GM21576 (cell line): ENCODE measurements around the gene ST6GAL1.

Experiments
- ATAC-seq: cut with Tn5 transposase; IDR thresholded peaks from one replicate; pipeline ENCODE4 v1.9.1; 2021; ENCODE audit warnings: mild to moderate bottlenecking, moderate library complexity; ENCODE audit not compliant: unreplicated experiment

Gene ST6GAL1

DNA sequence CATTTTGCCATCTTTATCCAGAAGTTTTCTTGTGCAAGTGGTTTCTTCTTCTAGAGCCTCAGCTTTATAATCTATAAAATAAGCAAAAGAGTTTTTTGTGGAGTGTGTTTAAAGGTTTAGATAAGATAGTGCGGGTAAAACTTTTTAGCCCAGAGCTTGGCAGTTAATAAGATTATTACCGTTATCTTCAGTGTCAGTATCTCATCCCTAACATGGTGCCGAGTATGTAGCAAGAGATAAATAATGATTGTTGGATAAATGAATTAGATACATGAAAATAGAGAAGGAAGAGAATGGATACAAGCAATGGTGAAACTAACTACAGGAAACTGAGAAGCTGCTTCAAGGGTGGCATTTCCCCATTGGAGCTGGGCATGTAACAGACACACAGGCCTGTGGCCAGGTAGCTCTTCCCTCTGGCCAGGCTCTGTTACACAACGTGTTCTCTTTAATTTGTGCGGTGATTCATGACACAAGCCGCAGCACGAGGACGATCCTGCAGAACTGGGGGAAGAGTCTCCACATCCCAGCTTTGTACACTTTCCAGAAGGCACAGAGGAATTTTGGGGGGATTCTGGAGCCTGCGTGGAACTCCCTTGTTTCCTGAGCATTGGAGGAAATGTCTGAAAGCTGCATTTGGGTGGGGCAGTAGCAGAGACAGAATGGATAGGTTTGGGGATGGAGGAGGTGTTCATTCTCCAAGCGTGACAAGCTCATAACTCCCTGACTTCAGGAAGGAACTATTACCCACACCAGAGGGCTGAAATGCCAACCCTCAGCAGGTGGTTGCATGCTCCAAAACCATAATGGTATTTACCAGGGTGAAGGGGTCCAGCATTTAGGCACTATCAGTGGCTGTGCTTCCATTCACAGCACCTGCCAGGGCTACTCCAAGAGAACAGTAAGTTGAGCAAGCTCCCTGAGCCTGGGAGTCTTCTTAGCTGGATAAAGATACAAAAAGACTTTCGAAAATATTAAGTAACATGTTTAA lies 14.2 kb upstream of the ST6GAL1 start:
- ATAC-seq, result no peak

GRCh38 chr3:186917512-186918312 lies 12.6 kb upstream of the ST6GAL1 start:
- no peak for ATAC-seq

GRCh38 chr3:186920301-186920700 lies 10.0 kb upstream of the ST6GAL1 start:
- ATAC-seq, result no peak

GRCh38 chr3:186920796-186921195 lies 9.5 kb upstream of the ST6GAL1 start:
- ATAC-seq, result no peak

DNA sequence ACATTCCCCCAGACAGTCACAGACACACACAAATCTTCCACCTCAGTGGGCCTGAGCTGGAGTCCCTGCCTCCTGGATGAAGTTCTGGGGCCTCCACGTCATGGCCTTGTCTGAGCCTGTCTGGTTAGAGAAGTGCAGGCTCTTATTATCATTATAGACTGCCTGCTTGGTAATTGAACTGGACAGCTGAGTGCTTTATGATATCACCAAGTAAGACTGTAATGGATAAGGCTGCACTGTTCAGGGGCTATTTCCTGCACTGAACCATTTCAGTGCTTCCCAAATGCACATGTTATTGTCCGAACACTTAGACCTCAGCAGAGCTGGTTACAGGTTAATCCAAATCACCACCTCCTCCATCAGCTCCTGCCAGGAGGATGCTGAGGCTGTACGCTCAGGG lies 8.7 kb upstream of the ST6GAL1 start:
- ATAC-seq, result no peak

DNA sequence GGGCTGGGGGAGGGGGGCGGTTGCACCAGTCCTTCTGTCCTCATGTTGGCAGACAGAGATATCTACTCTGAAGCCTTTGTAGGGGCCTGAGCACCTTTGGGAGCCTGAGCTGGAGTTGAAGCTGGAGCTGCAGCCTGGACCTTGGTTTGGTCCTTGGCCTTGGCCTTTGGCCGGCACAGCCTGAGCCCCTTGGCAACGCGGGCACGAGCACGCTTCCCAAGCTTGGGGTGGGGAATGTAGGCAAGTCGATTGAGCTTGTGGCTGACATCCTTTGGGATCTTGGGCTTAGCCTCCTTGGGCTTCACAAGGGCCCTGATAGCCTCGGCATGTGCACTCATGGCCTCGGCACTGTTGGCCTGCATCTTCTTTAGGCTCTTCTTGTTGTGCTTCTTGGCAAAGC lies 8.1 kb upstream of the ST6GAL1 start:
- ATAC-seq, result no peak

DNA sequence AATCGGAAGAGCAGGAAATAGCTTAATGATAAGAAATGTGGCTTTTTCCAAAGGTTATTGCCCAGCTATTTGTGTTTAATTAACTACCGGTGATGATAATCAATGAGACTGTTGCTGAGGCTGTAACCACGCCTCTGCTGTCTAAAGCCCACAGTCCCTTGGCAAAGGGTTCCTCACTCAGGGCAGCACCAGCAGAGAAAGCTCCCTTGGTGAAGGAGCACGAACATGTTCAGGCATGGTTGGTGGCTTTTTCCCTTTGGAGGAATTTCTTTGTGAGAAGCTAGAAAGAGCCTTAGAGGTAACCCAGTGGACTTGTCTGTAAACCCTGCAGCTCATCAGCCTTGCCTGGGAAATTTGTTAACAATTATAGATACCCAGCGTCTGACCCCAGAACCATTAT lies 7.5 kb upstream of the ST6GAL1 start:
- no peak for ATAC-seq

DNA sequence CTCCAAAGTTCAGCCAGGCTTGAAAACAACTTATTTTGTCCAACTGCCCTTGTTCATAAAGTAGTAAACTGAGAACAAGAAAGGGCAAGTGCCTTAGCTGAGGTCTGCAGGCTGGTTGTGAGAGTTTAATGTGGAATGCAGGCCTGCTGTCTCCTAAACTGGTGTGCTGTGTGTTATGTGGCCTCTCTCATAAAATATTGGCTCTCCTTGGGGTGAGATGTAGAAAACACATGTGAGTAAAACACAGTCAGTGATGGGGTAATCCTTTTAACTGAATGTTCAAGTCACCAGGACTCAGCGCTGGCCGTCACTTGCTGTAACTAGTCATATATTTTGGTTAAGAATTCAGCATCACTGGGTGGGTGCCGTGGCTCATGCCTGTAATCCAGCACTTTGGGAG lies 7.1 kb upstream of the ST6GAL1 start:
- no peak for ATAC-seq

- ATAC-seq, result no peak
Observed at GRCh38 chr3:186925826-186926225, 4.5 kb upstream of the ST6GAL1 start.

GRCh38 chr3:186929186-186929585 lies 1.1 kb upstream of the ST6GAL1 start:
- no peak for ATAC-seq

- ATAC-seq, result no peak
Observed at GRCh38 chr3:186929685-186930084, 641 bp upstream of the ST6GAL1 start.

DNA sequence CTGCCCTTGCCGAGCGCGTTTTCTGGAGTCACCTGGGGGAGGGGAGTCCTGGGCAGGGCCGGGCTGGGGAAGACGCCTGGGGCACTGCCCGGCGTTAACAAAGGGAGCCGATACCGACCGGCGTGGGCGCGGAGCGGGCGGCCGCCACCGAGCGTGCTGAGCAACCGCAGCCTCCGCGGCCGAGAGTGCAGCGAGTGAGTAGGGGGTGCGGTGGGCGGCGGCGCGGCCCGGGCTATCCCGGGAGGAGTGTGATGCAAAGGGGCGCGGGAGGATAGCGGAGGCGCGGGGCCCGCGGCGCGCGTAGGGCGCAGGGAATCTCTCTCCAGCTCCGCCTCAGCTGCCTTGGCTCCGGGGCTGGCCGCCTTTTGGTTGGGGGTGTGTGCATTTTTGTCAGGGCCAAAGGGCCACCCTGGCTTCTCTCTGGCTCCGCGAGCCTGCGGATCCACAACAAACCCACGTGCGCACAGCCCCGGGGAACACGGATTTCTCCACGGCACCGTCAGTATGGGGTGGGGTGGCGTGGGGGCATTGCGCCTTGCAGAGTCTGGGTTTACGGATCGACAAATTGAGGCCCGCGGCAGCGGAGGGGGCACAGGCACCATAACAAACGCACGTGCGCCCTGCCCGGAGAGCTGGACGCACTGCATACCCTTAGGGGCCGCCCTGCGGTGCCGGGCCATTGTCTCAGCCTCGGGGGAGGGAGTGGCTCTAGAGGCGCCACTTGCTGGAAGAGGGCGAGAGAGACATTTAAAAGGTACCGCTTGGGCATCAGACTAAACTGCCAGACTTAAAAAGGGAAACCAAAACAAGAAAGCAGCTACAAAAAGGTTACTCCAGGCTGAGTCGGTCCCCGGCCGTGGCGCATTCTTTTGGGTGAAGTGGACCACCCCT lies 560 bp downstream of the ST6GAL1 start:
- ATAC-seq, result peak; percentile 65

GRCh38 chr3:186931532-186932280 lies 1.4 kb downstream of the ST6GAL1 start:
- peak; percentile 35 for ATAC-seq

DNA sequence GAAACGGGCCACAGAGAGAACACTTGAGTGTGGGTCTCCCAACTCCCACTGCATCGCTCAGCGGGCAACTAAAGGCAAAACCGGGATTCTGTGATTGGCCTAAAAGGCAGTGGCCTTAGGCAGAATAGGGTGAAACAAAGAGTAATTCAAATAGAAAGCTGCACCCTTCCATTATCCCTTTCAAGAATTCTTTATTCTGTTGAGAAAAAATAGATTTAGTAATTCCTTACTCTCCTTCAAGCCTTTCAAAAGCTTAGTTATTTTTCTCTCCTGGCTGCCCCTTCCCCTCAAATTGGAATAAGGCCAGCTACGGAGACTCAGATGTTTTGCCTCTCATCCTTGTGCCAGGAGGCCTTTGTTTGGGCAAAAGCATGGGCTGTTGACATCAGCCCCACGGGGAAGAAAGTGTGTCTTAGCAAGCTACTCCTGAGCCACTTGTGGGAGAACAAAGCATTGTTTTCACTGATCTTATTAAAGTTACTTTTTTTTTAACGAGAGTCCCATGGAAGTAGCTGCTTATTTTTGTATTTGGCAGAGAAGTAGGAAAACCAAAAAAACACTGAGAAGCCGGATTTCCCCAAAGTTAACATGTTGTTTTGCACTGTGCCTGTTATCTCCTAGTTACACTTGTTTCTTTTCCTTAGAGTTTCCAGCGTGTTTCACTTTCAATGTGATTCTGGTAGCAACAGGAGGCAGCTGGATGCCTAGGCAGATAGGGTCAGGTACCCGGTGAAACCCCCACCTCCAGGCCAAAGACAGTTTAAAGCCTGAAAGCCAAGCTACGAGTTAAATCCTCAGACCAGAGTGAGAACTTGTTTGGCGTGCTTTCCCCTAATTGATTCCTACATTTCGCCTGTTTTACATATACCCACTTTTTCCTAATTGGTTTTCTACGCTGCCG lies 2.2 kb downstream of the ST6GAL1 start:
- ATAC-seq, result no peak

DNA sequence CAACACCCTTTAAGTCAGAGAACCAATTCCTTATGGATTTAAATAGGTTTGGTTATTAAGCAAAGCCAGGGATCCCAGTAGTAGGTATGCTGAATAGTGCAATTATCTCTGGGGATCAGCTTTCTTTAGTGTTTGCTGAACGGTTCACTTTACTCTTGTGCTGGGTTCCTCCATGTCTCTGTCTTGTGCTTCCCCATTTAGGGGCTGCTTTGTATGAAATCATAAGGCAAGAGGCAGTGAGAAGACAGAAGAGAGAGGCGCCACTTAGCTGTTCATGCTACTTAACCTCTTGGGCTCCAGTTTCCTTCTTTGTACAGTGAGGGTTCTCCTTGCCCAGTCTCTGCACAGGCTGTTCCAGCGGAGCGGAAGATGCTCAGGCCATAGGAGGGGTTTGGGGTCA lies 3.5 kb downstream of the ST6GAL1 start:
- no peak for ATAC-seq

DNA sequence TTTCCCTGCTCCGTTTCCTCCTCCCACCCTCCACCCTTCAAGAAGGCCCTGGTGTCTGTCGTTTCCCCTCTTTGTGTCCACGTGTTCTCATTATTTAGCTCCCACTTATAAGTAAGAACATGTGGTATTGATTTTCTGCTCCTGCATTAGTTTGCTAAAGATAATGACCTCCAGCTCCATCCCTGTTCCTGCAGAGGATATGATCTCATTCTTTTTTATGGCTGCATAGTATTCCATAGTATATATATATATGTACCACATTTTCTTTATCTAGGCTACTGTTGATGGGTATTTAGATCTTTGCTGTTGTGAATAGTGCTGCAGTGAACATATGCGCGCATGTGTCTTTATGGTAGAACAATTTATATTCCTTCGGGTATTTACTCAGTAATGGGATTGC lies 4.8 kb downstream of the ST6GAL1 start:
- no peak for ATAC-seq

GRCh38 chr3:186937017-186937875 lies 6.9 kb downstream of the ST6GAL1 start:
- no peak for ATAC-seq

DNA sequence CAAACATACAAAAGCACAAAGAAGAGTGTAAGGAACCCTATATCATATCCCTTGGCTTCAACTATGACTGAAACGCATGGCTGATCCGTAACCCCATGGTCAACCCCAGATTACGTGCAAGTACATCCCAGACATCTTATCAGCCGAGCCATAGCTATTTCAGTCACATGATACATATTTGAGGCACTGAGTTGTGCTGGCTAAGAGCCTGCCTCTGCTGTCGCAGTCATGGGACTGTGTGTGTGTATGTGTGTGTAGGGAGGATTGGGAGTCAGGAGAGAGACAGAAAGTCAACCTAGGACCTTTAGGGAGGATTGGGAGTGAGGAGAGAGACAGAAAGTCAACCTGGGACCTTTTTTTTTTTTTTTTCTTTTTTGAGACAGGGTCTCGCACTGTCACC lies 8.4 kb downstream of the ST6GAL1 start:
- no peak for ATAC-seq
